VCaP (cell line): ENCODE measurements around the gene PHF13.

ENCODE experiments used
- H3K27ac ChIP-seq: fragments of 450-650 bp; 2 replicates; pipeline ENCODE4 v1.5.1; 2017
- TF ChIP-seq, protein P1 (sequence below): fragments of 450-650 bp; conservative IDR thresholded peaks from 2 replicates; pipeline ENCODE4 v1.5.1; 2017; ENCODE audit warnings: mild to moderate bottlenecking, moderate library complexity

Gene PHF13

DNA sequence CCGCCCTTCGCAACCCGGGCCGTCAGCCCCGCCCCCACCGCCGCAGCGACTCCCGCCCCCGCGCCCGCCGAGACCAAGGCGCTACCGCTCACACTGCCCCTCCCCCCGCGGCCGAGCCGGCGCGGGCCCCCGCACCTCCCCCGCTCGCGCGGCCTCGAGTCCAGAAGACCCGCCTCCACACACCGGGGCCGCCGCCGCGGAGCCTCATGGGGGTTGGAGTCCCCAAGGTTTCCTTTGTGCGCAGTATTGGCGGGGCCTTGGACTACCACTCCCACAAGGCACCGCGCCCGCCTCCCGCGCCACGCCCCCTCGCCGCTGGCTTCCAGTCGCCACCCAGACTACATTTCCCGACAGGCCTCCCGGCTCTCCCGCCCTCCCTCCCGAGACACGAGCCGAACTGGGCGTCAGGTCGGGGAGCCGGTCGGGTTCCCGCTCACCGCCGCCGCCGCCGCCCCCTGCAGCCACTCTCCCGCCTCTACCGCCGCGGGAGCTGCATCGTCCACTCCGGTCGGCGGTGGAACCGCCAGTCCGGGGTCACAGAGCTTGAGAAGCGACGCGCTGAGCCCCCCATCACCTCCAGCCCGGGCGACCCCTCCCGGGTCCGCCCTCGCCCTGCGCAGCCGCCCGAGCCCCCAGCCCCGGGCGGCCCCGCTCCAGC is at the start of gene PHF13:
TSS of gene PHF13 (plus strand) at position 371 of the 658 bp plus-strand sequence. CDS start 336 bp downstream, outside the sequence.
- peak within 1 kb of the TSS; percentile 89 for H3K27ac ChIP-seq
- TF ChIP-seq, protein P1, sequence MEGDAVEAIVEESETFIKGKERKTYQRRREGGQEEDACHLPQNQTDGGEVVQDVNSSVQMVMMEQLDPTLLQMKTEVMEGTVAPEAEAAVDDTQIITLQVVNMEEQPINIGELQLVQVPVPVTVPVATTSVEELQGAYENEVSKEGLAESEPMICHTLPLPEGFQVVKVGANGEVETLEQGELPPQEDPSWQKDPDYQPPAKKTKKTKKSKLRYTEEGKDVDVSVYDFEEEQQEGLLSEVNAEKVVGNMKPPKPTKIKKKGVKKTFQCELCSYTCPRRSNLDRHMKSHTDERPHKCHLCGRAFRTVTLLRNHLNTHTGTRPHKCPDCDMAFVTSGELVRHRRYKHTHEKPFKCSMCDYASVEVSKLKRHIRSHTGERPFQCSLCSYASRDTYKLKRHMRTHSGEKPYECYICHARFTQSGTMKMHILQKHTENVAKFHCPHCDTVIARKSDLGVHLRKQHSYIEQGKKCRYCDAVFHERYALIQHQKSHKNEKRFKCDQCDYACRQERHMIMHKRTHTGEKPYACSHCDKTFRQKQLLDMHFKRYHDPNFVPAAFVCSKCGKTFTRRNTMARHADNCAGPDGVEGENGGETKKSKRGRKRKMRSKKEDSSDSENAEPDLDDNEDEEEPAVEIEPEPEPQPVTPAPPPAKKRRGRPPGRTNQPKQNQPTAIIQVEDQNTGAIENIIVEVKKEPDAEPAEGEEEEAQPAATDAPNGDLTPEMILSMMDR = no peak

DNA sequence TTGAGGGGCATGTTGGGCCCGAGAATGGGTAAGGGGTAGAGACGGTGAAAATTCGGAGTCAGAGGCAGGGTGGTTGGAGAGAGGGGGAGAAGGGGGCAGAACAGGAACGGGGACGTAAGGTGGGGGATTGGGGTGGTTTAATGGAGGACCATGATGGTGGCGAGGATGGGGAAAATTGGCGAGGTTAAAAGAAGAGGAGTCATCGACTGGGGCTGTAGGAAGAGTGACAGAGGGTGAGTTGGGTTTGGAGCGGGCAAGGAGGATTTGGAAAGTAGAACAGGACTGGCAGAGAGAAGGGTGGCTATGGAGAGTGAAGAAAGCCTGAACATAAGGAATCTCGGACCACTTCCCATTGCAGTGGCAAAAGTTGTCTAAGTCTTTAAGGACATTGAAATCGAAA is 44.5 kb upstream of the PHF13 start:
- H3K27ac ChIP-seq = no peak overlapping the region
- TF ChIP-seq, protein P1 = no peak

GRCh38 chr1:6570100-6570499 is 43.4 kb upstream of the PHF13 start:
- TF ChIP-seq, protein P1 = no peak
- no peak overlapping the region for H3K27ac ChIP-seq

GRCh38 chr1:6570987-6571386 is 42.5 kb upstream of the PHF13 start:
- H3K27ac ChIP-seq = no peak overlapping the region
- TF ChIP-seq, protein P1 = no peak

GRCh38 chr1:6572653-6573383 is 40.7 kb upstream of the PHF13 start:
- H3K27ac ChIP-seq = no peak overlapping the region
- TF ChIP-seq, protein P1 = no peak

DNA sequence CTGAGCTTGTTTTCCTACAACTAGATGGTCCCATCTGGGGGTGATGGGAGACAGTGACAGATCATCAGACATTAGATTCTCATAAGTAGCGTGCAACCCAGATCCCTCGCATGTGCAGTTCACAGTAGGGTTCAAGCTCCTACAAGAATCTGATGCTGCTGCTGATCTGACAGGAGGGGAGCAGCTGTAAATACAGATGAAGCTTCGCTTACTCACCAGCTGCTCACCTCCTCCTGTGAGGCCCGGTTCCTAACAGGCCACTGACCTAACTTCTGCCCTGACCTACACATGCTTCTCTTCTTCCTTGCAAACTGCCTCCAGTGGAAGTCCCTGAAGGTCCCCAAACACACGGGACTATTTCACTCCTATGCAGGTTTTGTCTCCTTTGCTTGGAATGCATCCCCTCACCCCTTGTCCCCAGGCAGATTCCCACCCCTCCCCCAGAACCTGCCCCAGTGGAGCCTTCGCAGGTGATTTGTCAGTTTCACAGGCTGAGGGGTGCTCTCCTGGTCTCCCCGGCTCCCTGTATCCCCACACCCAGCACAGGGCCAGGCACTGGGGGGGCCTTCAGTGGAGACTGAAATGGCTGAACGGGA is 39.4 kb upstream of the PHF13 start:
- no peak overlapping the region for H3K27ac ChIP-seq
- TF ChIP-seq, protein P1 = no peak

DNA sequence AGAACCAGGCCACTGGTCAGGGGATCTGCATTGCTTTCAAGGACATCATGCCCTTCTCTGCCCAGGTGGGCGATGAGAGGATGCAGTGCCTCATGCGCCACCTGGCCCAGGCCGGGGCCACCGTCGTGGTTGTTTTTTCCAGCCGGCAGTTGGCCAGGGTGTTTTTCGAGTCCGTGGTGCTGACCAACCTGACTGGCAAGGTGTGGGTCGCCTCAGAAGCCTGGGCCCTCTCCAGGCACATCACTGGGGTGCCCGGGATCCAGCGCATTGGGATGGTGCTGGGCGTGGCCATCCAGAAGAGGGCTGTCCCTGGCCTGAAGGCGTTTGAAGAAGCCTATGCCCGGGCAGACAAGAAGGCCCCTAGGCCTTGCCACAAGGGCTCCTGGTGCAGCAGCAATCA is 38.7 kb upstream of the PHF13 start:
- TF ChIP-seq, protein P1 = no peak

More for the DNA sequence above, 38.7 kb upstream of the PHF13 start:
- no peak overlapping the region for H3K27ac ChIP-seq
